HG03520 (cell line): ENCODE data around the gene HSPB6.
A peak's percentile ranks its signal among the peaks of the same experiment; 100 is the strongest.

Experiments used
- ATAC-seq: cut with Tn5 transposase; IDR thresholded peaks from one replicate; pipeline ENCODE4 v1.9.1; 2021; ENCODE audit warnings: mild to moderate bottlenecking, moderate library complexity; ENCODE audit not compliant: unreplicated experiment

Gene HSPB6

GRCh38 chr19:35717665-35718344 lies 39.0 kb downstream of the HSPB6 start, which contains the start of gene KMT2B:
KMT2B (plus strand) TSS chr19:35718003; CDS start chr19:35718019, 16 bp downstream.
- ATAC-seq, result peak; percentile 5

- ATAC-seq, result peak; percentile 55
Observed at GRCh38 chr19:35716801-35717664, 39.8 kb downstream of the HSPB6 start.

DNA sequence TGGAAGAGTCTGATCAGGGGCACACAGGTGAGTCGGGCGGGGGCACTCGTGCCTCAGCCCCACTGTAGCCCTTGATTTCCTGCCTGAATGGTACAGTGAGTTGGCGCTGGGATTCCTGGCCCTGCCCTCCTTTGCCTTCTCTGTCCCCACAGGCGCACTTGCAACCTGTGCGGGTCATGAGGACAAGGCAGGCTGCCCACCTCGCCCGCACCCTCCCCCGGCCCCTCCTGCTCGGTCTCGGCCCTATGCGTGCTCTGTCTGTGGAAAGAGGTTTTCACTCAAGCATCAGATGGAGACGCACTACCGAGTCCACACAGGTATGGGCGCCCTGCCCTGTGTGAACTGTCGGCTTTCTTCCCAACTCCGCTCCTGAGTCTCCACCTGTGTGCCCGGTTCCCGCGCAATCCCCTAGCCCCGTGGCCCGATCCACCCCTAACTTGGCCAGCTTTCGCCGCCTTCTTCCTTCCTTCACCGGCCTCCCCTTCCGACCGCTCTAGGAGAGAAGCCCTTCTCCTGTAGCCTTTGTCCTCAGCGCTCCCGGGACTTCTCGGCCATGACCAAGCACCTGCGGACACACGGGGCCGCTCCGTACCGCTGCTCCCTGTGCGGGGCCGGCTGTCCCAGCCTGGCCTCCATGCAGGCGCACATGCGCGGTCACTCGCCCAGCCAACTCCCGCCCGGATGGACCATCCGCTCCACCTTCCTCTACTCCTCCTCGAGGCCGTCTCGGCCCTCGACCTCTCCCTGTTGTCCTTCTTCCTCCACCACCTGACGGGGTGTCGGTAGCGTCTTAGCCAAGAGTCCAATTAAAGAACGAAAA lies 40.6 kb downstream of the HSPB6 start:
- no peak for ATAC-seq

DNA sequence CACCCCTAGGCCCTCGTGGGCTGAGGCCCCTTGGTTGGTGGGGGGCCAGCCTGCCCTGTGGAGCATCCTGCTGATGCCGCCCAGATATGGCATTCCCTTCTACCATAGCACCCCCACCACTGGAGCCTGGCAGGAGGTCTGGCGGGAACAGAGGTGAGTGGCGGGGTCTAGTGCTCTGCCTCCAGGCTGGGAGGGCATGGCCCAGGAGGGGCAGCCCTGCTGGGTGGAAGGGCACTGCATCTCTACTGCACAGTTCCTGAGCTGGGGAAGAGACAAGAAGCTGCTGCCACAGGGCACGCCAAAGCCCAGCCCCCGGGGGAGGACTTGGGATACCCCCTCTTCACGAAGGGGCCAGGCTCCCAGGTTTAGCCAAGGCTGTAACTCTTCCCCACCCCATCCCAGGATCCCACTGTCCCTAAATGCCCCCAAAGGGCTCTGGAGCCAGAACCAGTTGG lies 41.4 kb downstream of the HSPB6 start:
- ATAC-seq, result no peak

DNA sequence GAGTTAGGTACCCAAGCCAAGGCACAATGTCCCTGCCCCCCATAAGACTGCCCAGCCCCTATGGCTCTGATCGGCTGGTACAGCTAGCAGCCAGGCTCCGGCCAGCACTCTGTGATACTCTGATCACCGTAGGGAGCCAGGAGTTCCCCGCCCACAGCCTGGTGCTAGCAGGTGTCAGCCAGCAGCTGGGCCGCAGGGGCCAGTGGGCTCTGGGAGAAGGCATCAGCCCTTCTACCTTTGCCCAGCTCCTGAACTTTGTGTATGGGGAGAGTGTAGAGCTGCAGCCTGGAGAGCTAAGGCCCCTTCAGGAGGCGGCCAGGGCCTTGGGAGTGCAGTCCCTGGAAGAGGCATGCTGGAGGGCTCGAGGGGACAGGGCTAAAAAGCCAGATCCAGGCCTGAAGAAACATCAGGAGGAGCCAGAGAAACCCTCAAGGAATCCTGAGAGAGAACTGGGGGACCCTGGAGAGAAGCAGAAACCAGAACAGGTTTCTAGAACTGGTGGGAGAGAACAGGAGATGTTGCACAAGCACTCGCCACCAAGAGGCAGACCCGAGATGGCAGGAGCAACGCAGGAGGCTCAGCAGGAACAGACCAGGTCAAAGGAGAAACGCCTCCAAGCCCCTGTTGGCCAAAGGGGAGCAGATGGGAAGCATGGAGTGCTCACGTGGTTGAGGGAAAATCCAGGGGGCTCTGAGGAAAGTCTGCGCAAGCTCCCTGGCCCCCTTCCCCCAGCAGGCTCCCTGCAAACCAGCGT lies 42.1 kb downstream of the HSPB6 start:
- no peak for ATAC-seq

DNA sequence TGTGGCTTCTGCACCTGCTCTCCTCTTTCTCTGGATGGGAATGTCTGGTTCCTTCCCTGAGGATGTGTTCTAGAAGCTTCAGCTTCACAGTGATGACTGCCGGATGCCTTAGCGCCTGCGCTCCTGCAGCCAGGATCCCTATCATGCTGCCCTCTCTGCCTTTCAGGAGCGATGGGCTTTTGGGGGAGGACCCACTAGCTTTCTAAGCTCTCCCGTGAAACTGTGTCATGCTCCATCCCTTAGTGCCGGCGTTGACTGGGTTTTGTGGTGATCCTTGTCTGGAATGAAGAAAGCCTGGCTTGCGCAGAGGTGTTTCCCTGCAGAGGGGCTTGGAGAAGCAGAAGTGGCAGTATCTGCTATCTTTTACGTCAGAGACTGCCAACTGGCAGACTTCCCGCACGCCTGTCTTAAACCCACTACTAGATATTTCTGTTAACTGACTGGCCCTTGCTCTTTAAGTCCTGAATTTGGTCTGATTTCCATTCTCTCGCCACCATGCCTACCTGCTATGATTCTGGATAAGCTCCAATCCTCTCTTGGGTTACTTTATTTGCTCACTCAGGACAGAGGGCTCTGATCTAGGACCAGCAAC lies 42.8 kb downstream of the HSPB6 start:
- no peak for ATAC-seq

- no peak for ATAC-seq
Observed at GRCh38 chr19:35713506-35713850, 43.4 kb downstream of the HSPB6 start.

DNA sequence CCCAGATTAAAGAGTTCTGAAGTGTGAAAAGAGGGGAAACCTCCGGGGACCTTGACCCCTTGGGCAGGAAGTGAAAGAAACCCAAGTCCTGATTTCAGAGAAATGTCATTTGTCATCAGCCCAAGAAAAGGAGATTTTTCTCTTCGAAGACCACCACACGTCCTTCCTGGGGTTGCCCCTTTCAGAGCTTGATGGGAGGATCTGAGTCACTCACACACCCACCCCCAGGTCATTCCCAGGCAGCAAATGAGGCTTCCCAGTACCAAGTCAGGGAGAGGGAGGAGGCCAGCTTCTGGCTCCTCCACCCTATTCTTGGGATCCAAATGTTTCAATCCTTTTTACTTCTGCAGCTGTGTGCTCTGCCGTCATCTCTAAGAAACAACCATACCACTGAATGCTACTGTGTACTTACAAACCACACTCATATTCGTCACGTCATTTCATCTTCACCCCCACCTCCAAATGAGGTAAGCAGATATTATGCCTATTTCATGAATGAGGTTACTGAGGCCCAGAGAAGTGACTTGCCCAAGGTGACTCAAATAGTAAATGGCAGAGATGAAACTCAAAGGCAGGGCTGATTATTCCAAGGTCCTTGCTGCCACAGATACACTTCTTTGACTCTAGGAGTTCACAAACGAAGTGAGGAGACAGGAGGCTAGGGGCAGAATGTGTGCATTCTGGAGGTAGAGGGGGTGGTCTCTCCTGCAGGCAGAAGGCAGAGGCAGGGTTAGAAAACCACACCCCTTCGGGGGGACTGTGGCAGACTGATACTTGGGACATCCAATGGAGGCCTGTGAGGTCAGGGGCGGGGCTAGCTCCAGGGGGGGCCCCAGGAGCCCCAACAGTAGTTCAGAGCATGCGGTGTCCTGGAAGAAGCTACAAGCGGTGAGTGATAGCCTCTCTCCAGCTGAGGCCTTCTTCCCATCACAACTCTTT lies 44.0 kb downstream of the HSPB6 start:
- no peak for ATAC-seq

GRCh38 chr19:35710784-35711723 lies 45.8 kb downstream of the HSPB6 start:
- no peak for ATAC-seq

GRCh38 chr19:35708391-35708790 lies 48.4 kb downstream of the HSPB6 start:
- ATAC-seq, result no peak
